BLaER1 (cell line): ENCODE data around the gene LGALS8.

Experiments used
- H3K27ac ChIP-seq: shearing (Covaris generic); formaldehyde crosslinking; 2 replicates; pipeline ENCODE4 v1.8.1; 2022
- H3K27me3 ChIP-seq: shearing (Covaris generic); formaldehyde crosslinking; 2 replicates; pipeline ENCODE4 v1.8.1; 2022
- H3K36me3 ChIP-seq: shearing (Covaris generic); formaldehyde crosslinking; 2 replicates; pipeline ENCODE4 v1.8.1; 2022
- H3K4me1 ChIP-seq: shearing (Covaris generic); formaldehyde crosslinking; 2 replicates; pipeline ENCODE4 v1.8.1; 2022
- H3K4me2 ChIP-seq: shearing (Covaris generic); formaldehyde crosslinking; 2 replicates; pipeline ENCODE4 v1.8.1; 2022
- H3K4me3 ChIP-seq: shearing (Covaris generic); formaldehyde crosslinking; 2 replicates; pipeline ENCODE4 v1.8.1; 2022
- H3K9ac ChIP-seq: shearing (Covaris generic); formaldehyde crosslinking; 2 replicates; pipeline ENCODE4 v1.8.1; 2022
- H3K9me3 ChIP-seq: shearing (Covaris generic); formaldehyde crosslinking; 2 replicates; pipeline ENCODE4 v1.8.1; 2022
- H4K20me1 ChIP-seq: shearing (Covaris generic); formaldehyde crosslinking; 2 replicates; pipeline ENCODE4 v1.8.1; 2022
- Cebpa-rat ChIP-seq: shearing (Covaris generic); IDR thresholded peaks from 2 replicates; pipeline ENCODE4 v1.8.1; 2022

Gene LGALS8

GRCh38 chr1:236522937-236523703 is 662 bp upstream of the LGALS8 start:
- peak overlapping the region; percentile 93 for H3K4me2 ChIP-seq
- no peak for TF ChIP-seq Cebpa-rat

DNA sequence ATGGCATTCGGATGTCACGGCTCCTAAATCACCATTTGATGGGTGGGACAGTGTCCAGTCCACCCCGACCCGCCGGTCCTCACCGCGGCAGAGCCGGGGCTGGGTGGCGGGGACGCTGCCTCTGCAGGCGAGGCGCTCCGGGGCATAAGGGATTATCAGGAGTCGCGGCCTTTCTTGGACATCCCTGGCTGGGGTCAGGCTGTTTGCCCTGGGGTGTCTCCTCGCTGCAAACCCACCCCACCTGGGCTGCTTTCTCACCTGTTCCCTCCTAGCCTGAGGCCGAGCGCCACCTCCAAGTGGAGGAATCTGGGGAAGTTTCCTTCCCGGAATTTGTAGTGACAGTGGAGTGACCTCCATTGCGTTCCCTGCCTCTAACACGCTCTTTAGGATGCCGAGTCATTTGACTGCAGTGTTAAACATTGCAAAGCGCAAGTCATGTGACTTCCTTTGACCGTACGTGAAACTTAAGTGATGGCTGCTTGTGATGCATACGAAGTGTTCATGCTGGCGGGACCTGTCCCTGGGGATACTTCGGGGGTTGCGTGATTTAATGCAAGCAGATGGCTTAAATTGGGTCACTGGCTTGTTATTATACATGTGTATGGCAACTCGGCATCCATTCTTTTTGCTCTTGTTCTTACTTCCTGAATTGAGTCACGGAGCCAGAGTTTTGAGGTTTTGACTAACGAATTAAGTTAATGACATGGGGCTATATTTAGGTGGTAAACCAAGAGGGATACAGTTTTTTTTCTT is 536 bp downstream of the LGALS8 start:
- H3K4me1 ChIP-seq = peaks cover 24% of the 10 kb centered on the region
- H3K27ac ChIP-seq = peak overlapping the region; percentile 79
- no peaks in the 10 kb centered on the region for H3K9me3 ChIP-seq
- no peaks in the 10 kb centered on the region for H4K20me1 ChIP-seq
- peak overlapping the region; percentile 80 for H3K9ac ChIP-seq
- peaks cover 29% of the 10 kb centered on the region for H3K36me3 ChIP-seq
- peak overlapping the region; percentile 84 for H3K4me3 ChIP-seq
- H3K27me3 ChIP-seq = no peaks in the 10 kb centered on the region
- TF ChIP-seq Cebpa-rat = no peak
- peak overlapping the region; percentile 93 for H3K4me2 ChIP-seq

More at GRCh38 chr1:236522937-236523703, 662 bp upstream of the LGALS8 start:
- Histone ChIP-seq H3K9ac (peak overlapping the region; percentile 80; the same call in 1 of the 2 replicates), H3K27me3 (no peaks in the 10 kb centered on the region), H3K27ac (peak overlapping the region; percentile 79), H3K4me1 (peaks cover 36% of the 10 kb centered on the region), H3K36me3 (peaks cover 22% of the 10 kb centered on the region), H3K9me3 (no peaks in the 10 kb centered on the region), H3K4me3 (peak overlapping the region; percentile 84), H4K20me1 (no peaks in the 10 kb centered on the region)

DNA sequence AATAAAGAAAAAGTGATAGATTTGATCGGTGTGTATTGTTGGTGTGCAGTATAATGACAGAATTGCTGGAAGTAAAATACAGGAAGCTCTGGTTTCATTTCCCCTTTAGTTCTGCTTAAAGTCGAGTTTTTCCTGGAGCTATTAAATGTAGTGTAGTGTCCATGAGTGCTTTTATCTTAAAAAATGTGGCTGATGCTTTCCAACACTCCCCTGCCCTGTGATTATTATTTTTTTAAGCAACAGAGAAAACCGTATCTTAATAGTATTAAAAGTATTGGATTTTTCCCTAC is 1.1 kb downstream of the LGALS8 start:
- Histone ChIP-seq H4K20me1 (no peaks in the 10 kb centered on the region), H3K4me2 (peak overlapping the region; percentile 93), H3K27me3 (no peaks in the 10 kb centered on the region), H3K36me3 (peaks cover 29% of the 10 kb centered on the region), H3K4me1 (peaks cover 24% of the 10 kb centered on the region), H3K27ac (peak overlapping the region; percentile 79), H3K4me3 (peak overlapping the region; percentile 84), H3K9me3 (no peaks in the 10 kb centered on the region), H3K9ac (peak overlapping the region; percentile 80)
- TF ChIP-seq Cebpa-rat = no peak

GRCh38 chr1:236526079-236526478 is 2.3 kb downstream of the LGALS8 start:
- no peak overlapping the region for H3K4me3 ChIP-seq
- H3K9me3 ChIP-seq = no peaks in the 10 kb centered on the region
- 0 out of 2 replicates have a peak, but pooled peaks cover 7% of the 10 kb centered on the region for H4K20me1 ChIP-seq
- no peak overlapping the region for H3K9ac ChIP-seq
- TF ChIP-seq Cebpa-rat = no peak
- H3K36me3 ChIP-seq = peaks cover 29% of the 10 kb centered on the region
- H3K27me3 ChIP-seq = no peaks in the 10 kb centered on the region
- no peak overlapping the region for H3K27ac ChIP-seq
- H3K4me1 ChIP-seq = peaks cover 32% of the 10 kb centered on the region
- H3K4me2 ChIP-seq = peak overlapping the region; percentile 93; the same call in 1 of the 2 replicates

DNA sequence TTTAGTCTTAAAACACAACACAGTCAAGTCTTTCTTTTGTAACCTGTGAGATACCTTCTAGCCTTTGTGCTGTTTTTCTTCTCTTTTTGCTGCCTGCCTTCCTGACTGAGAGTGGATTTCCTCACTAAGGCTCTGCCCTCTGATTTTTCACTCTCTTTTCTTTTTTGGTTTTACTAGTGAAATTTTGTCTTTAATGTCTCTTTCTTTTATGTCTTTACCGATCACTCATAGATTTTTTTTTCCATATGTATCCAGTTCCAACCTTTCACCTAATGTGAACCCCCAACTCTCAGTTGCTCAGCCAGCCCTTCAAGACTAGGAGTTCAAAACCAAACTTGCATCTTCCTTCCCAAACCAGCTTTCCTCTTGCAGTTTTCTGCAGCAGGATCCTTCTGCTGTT is 6.5 kb downstream of the LGALS8 start:
- H3K9ac ChIP-seq = no peak overlapping the region
- H3K4me2 ChIP-seq = no peak overlapping the region
- no peak overlapping the region for H3K27ac ChIP-seq

DNA sequence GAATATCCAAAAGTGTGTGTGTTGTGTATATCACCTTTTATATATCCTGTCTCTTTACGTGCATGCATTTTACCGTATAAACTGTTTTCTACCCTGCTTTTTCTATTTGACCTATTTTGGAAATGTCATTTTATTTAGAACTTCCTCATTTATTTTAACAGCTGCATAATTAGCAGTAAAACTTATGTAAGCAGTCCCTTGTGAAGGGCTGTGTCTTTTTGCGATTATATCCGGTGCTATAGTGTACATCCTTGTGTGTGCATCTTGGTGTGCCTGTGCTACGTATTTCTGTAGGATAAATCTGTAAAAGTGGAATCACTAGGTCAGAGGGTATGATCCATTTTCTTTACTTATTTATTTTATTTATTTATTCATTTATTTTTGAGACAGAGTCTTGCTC is 7.2 kb downstream of the LGALS8 start:
- no peak overlapping the region for H3K4me3 ChIP-seq
- H3K4me1 ChIP-seq = peaks cover 25% of the 10 kb centered on the region
- H3K9me3 ChIP-seq = no peaks in the 10 kb centered on the region
- peaks cover 62% of the 10 kb centered on the region for H3K36me3 ChIP-seq
- H3K4me2 ChIP-seq = peak overlapping the region; percentile 33; the same call in 1 of the 2 replicates
- TF ChIP-seq Cebpa-rat = no peak
- peaks cover 11% of the 10 kb centered on the region for H4K20me1 ChIP-seq
- no peak overlapping the region for H3K9ac ChIP-seq
- H3K27me3 ChIP-seq = no peaks in the 10 kb centered on the region
- no peak overlapping the region for H3K27ac ChIP-seq

More for the DNA sequence above, 6.5 kb downstream of the LGALS8 start:
- H3K27me3 ChIP-seq = no peaks in the 10 kb centered on the region
- H3K9me3 ChIP-seq = no peaks in the 10 kb centered on the region
- peaks cover 58% of the 10 kb centered on the region for H3K36me3 ChIP-seq
- peaks cover 32% of the 10 kb centered on the region for H3K4me1 ChIP-seq
- TF ChIP-seq Cebpa-rat = no peak
- no peak overlapping the region for H3K4me3 ChIP-seq
- 0 out of 2 replicates have a peak, but pooled peaks cover 7% of the 10 kb centered on the region for H4K20me1 ChIP-seq

- Histone ChIP-seq H3K27ac (no peak overlapping the region), H3K4me3 (no peak overlapping the region), H3K27me3 (no peaks in the 10 kb centered on the region), H3K9ac (no peak overlapping the region), H3K4me2 (no peak overlapping the region), H4K20me1 (peaks cover 19% of the 10 kb centered on the region), H3K4me1 (peaks cover 18% of the 10 kb centered on the region; the same call in 1 of the 2 replicates), H3K9me3 (no peaks in the 10 kb centered on the region), H3K36me3 (peaks cover 58% of the 10 kb centered on the region)
- TF ChIP-seq Cebpa-rat = no peak
These were observed 9.1 kb downstream of the LGALS8 start for GRCh38 chr1:236532850-236533249.

DNA sequence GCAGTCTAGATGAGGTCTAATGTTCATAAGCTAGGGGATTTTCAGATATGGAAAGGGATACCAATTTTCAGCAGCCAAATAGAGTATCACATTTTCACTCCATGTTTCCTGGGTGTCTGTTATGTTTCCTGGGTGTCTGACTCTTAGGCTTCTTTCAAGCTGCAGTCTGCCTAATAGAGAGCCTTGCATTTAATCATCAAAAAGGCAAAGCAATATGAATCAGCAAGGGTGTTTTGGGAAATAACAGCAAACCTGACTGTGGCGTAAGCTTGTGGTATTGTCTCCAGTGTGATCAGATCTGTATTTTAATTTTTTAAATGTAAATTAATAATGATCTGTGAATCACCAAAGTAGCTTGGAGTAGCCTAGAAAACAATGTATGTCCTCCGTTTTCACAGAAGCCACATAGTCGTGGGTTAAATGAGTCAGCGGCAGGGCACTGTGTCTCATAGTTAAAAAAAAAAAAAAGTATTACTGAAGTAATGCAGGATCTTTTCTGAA is 10.4 kb downstream of the LGALS8 start:
- Histone ChIP-seq H4K20me1 (peaks cover 19% of the 10 kb centered on the region), H3K4me1 (peaks cover 18% of the 10 kb centered on the region; the same call in 1 of the 2 replicates), H3K27ac (no peak overlapping the region), H3K9ac (no peak overlapping the region), H3K27me3 (no peaks in the 10 kb centered on the region), H3K36me3 (peaks cover 63% of the 10 kb centered on the region), H3K9me3 (no peaks in the 10 kb centered on the region), H3K4me3 (no peak overlapping the region), H3K4me2 (no peak overlapping the region)
- no peak for TF ChIP-seq Cebpa-rat

DNA sequence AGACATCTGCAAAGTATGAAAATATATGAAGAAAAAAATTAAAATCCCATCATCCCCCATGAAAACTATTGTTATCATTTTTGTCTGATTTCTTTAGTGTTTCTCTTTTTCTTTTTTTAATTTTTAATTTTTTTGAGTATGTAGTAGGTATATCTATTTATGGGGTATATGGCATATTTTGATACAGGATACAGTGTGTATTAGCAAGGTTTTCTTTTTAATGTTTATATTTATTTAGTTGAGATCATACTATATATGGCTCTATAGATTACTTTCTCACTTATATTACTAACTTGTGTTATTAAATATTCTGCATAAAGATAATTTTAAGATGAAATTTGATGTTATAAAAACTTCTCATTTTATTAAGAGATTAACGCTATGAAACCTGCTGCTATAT is 11.4 kb downstream of the LGALS8 start:
- Histone ChIP-seq H3K4me2 (no peak overlapping the region), H4K20me1 (peaks cover 19% of the 10 kb centered on the region), H3K27me3 (no peaks in the 10 kb centered on the region), H3K36me3 (peaks cover 73% of the 10 kb centered on the region), H3K27ac (no peak overlapping the region), H3K9ac (no peak overlapping the region), H3K4me3 (no peak overlapping the region), H3K4me1 (peaks cover 18% of the 10 kb centered on the region; the same call in 1 of the 2 replicates), H3K9me3 (no peaks in the 10 kb centered on the region)
- no peak for TF ChIP-seq Cebpa-rat
